UCSD-AML1 (cell line): ENCODE data around the gene AGPAT3.

Source experiments
- DNase-seq: peaks from one replicate; lab custom pipeline; 2025; ENCODE audit not compliant: unreplicated experiment; lab: John Stamatoyannopoulos, UW

The AGPAT3 gene

GRCh38 chr21:43934716-43935705 is 70.0 kb downstream of the AGPAT3 start:
- DNase-seq, result no peak

- DNase-seq, result no peak
Measured at GRCh38 chr21:43935711-43936110, 70.7 kb downstream of the AGPAT3 start.

- DNase-seq, result no peak
Measured at GRCh38 chr21:43936247-43936967, 71.4 kb downstream of the AGPAT3 start.

GRCh38 chr21:43937051-43937832 is 72.2 kb downstream of the AGPAT3 start:
- DNase-seq, result no peak

GRCh38 chr21:43937891-43938309 is 72.9 kb downstream of the AGPAT3 start:
- no peak for DNase-seq

GRCh38 chr21:43938751-43939442 is 73.9 kb downstream of the AGPAT3 start:
- DNase-seq, result peak; percentile 87

- no peak for DNase-seq
Measured at GRCh38 chr21:43939443-43940328, 74.7 kb downstream of the AGPAT3 start.

- no peak for DNase-seq
Measured at GRCh38 chr21:43940329-43941050, 75.5 kb downstream of the AGPAT3 start.

GRCh38 chr21:43942201-43942600 is 77.2 kb downstream of the AGPAT3 start:
- DNase-seq, result no peak

- DNase-seq, result no peak
Measured at GRCh38 chr21:43942621-43943020, 77.6 kb downstream of the AGPAT3 start.

- DNase-seq, result no peak
Measured at GRCh38 chr21:43943512-43944077, 78.6 kb downstream of the AGPAT3 start.

GRCh38 chr21:43944078-43944633 is 79.1 kb downstream of the AGPAT3 start:
- DNase-seq, result no peak

GRCh38 chr21:43944757-43945156 is 79.7 kb downstream of the AGPAT3 start:
- DNase-seq, result no peak

GRCh38 chr21:43948740-43949498 is 83.9 kb downstream of the AGPAT3 start:
- DNase-seq, result no peak

- no peak for DNase-seq
Measured at GRCh38 chr21:43949499-43950208, 84.6 kb downstream of the AGPAT3 start.

- DNase-seq, result no peak
Measured at GRCh38 chr21:43950481-43950880, 85.5 kb downstream of the AGPAT3 start.

GRCh38 chr21:43950936-43951335 is 85.9 kb downstream of the AGPAT3 start:
- DNase-seq, result no peak
